OCI-LY1 (cell line): Measurements from ENCODE around the gene WNT9A.

Source experiments
- EZH2 ChIP-seq: fragments of 200-600 bp; sonication (generic), shearing (Covaris generic); IDR thresholded peaks from 2 replicates; pipeline ENCODE4 v1.8.0; 2017; ENCODE audit warnings: borderline replicate concordance, mixed run types, mild to moderate bottlenecking, antibody characterized with exemption, low read length, moderate library complexity, mixed read lengths
- TF ChIP-seq, protein P1 (sequence below): fragments of 200-600 bp; sonication (generic), shearing (Covaris generic); IDR thresholded peaks from 2 replicates; pipeline ENCODE4 v1.5.1; 2017; ENCODE audit warnings: mild to moderate bottlenecking, antibody characterized with exemption, low read length, moderate library complexity, mixed read lengths

DNA sequence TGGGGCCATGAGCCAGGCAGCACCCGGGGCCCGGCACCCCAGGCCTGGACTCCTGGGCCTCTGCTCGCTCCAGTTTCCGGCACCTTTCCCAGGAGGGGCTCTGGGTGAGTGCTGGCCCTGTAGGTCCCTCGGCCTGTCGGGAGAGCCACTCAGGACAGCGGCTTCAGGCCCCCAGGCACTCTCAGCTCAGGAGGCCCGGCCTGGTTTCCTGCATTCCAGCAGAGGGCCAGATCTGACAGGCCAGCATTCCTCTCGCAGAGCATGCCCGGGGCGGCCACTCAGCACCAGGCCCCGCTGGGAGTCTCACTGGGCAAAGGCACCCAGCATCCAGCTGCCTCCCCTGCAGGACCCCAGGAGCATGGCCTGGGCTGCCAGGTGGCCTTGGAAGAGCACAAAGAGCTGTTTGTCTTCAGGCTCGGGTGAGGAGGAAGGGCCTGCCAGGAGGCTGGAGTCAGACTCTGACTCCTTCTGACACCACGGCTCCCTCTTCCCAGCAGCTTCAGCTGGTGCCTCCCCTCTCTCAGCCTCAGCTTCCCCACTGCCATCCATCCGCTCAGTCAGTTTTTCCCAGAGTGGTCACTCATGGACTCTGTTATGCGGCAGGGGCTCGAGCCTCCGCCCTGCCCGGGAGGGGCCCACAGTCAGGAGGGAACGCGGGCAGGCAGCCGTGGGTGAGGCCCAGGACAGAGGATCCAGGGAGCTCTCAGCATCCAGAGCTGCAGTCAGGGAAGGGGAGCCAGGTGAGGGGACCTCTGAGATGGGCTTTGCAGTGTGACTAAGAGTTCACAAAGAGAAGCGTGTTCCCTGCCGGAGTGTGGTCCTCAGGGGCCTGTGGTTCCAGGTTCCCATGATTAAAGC lies 51.7 kb downstream of the WNT9A start:
- TF ChIP-seq, protein P1, sequence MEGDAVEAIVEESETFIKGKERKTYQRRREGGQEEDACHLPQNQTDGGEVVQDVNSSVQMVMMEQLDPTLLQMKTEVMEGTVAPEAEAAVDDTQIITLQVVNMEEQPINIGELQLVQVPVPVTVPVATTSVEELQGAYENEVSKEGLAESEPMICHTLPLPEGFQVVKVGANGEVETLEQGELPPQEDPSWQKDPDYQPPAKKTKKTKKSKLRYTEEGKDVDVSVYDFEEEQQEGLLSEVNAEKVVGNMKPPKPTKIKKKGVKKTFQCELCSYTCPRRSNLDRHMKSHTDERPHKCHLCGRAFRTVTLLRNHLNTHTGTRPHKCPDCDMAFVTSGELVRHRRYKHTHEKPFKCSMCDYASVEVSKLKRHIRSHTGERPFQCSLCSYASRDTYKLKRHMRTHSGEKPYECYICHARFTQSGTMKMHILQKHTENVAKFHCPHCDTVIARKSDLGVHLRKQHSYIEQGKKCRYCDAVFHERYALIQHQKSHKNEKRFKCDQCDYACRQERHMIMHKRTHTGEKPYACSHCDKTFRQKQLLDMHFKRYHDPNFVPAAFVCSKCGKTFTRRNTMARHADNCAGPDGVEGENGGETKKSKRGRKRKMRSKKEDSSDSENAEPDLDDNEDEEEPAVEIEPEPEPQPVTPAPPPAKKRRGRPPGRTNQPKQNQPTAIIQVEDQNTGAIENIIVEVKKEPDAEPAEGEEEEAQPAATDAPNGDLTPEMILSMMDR: no peak
- no peak for TF ChIP-seq EZH2
